NCI-H1694 (cell line): Measurements from ENCODE around the gene CSF1R.
"Not testable (repeated sequence)": the region's sequence is repeated elsewhere in the genome, so short reads cannot be mapped to it uniquely, and the experiment has no call there.

Source experiments
- DNase-seq: peaks from one replicate; lab custom pipeline; 2025; lab: John Stamatoyannopoulos, UW

Gene CSF1R

GRCh38 chr5:150103678-150104549 lies 17.6 kb upstream of the CSF1R start:
- no peak for DNase-seq

- no peak for DNase-seq
Observed at GRCh38 chr5:150101023-150101422, 14.7 kb upstream of the CSF1R start.

- no peak for DNase-seq
Observed at GRCh38 chr5:150097152-150097551, 10.8 kb upstream of the CSF1R start.

GRCh38 chr5:150092159-150092787 lies 5.9 kb upstream of the CSF1R start:
- no peak for DNase-seq

GRCh38 chr5:150085191-150085912 lies 1.0 kb downstream of the CSF1R start:
- DNase-seq, result no peak

- not testable (repeated sequence) for DNase-seq
Observed at GRCh38 chr5:150084754-150085153, 1.6 kb downstream of the CSF1R start.

GRCh38 chr5:150082889-150083288 lies 3.5 kb downstream of the CSF1R start:
- no peak for DNase-seq

- no peak for DNase-seq
Observed at GRCh38 chr5:150082374-150082773, 4.0 kb downstream of the CSF1R start.

GRCh38 chr5:150081541-150082283 lies 4.6 kb downstream of the CSF1R start:
- DNase-seq, result no peak

- DNase-seq, result no peak
Observed at GRCh38 chr5:150080696-150081435, 5.5 kb downstream of the CSF1R start.

GRCh38 chr5:150079909-150080461 lies 6.4 kb downstream of the CSF1R start:
- DNase-seq, result no peak

GRCh38 chr5:150078802-150079689 lies 7.3 kb downstream of the CSF1R start:
- no peak for DNase-seq

GRCh38 chr5:150077996-150078801 lies 8.2 kb downstream of the CSF1R start:
- DNase-seq, result no peak

- no peak for DNase-seq
Observed at GRCh38 chr5:150077060-150077459, 9.3 kb downstream of the CSF1R start.

GRCh38 chr5:150075806-150076205 lies 10.5 kb downstream of the CSF1R start:
- no peak for DNase-seq

- DNase-seq, result no peak
Observed at GRCh38 chr5:150075233-150075632, 11.1 kb downstream of the CSF1R start.

- DNase-seq, result no peak
Observed at GRCh38 chr5:150073677-150074076, 12.7 kb downstream of the CSF1R start.

- DNase-seq, result no peak
Observed at GRCh38 chr5:150073086-150073625, 13.2 kb downstream of the CSF1R start.

GRCh38 chr5:150070821-150071220 lies 15.5 kb downstream of the CSF1R start:
- no peak for DNase-seq
